HepG2 (cell line): ENCODE measurements around the gene CNBD2. TPM values are rescaled to one million over a fixed set of nuclear protein-coding genes. Genes with fewer than 3 reads are reported as not detected.

ENCODE experiments used
- HDAC2 ChIP-seq: sonication (generic); formaldehyde crosslinking; IDR thresholded peaks from 2 replicates; pipeline ENCODE4 v1.4.0; 2020; ENCODE audit warnings: missing genetic modification reagents
- HNRNPLL ChIP-seq: fragments of 200-400 bp; formaldehyde crosslinking; IDR thresholded peaks from 2 replicates; pipeline ENCODE4 v1.6.1; 2017; ENCODE audit warnings: mild to moderate bottlenecking, low read depth, low read length; ENCODE audit not compliant: poor library complexity, severe bottlenecking
- HOXA3 ChIP-seq: sonication (generic); formaldehyde crosslinking; IDR thresholded peaks from 2 replicates; pipeline ENCODE4 v1.5.0; 2020; ENCODE audit warnings: missing genetic modification reagents
- HOXD1 ChIP-seq: sonication (generic); formaldehyde crosslinking; IDR thresholded peaks from 2 replicates; pipeline ENCODE4 v1.5.0; 2020; ENCODE audit warnings: missing genetic modification reagents
- KDM2A ChIP-seq: sonication (generic); formaldehyde crosslinking; IDR thresholded peaks from 2 replicates; pipeline ENCODE4 v1.4.0; 2020; ENCODE audit warnings: low read depth, missing genetic modification reagents, borderline replicate concordance
- KDM6A ChIP-seq: IDR thresholded peaks from 2 replicates; pipeline ENCODE4 v1.6.1; 2016; ENCODE audit warnings: low read depth
- KLF13 ChIP-seq: sonication (generic); formaldehyde crosslinking; IDR thresholded peaks from 2 replicates; pipeline ENCODE4 v1.4.0; 2020; ENCODE audit warnings: mild to moderate bottlenecking, missing genetic modification reagents
- MIXL1 ChIP-seq: IDR thresholded peaks from 2 replicates; pipeline ENCODE4 v1.6.1; 2016
- MTA1 ChIP-seq: sonication (generic); formaldehyde crosslinking; IDR thresholded peaks from 2 replicates; pipeline ENCODE4 v1.4.0; 2020; ENCODE audit warnings: missing genetic modification reagents, mild to moderate bottlenecking, borderline replicate concordance
- NR2F6 ChIP-seq, 2 experiments: IDR thresholded peaks; 2 replicates each; pipeline ENCODE4 v1.6.1; 2016; ENCODE audit warnings: antibody characterized with exemption in 1 of 2, mild to moderate bottlenecking in 1 of 2
- SAP130 ChIP-seq: IDR thresholded peaks from 2 replicates; pipeline ENCODE4 v1.6.1; 2016; ENCODE audit warnings: low read depth
- SOX13 ChIP-seq, 3 experiments: fragments of 450-650 bp in 1 of 3; sonication (generic) in 1 of 3; formaldehyde crosslinking in 1 of 3; IDR thresholded peaks in 2 of 3; conservative IDR thresholded peaks in 1 of 3; 2 replicates each; pipeline versions ENCODE4 v1.5.0 to v1.6.1; 2016 to 2020; ENCODE audit warnings: antibody characterized with exemption in 1 of 3, mild to moderate bottlenecking in 1 of 3, missing compliant biosample characterization in 1 of 3, missing genetic modification reagents in 1 of 3, moderate library complexity in 1 of 3
- ZFY ChIP-seq: sonication (generic); formaldehyde crosslinking; IDR thresholded peaks from 2 replicates; pipeline ENCODE4 v1.4.0; 2020; ENCODE audit warnings: missing genetic modification reagents
- ZNF232 ChIP-seq: sonication (generic); formaldehyde crosslinking; IDR thresholded peaks from 2 replicates; pipeline ENCODE4 v1.4.0; 2020; ENCODE audit warnings: missing genetic modification reagents, borderline replicate concordance
- ZNF556 ChIP-seq: sonication (generic); formaldehyde crosslinking; IDR thresholded peaks from 2 replicates; pipeline ENCODE4 v1.4.0; 2020; ENCODE audit warnings: mild to moderate bottlenecking, missing genetic modification reagents, borderline replicate concordance
- ZNF644 ChIP-seq: IDR thresholded peaks from 2 replicates; pipeline ENCODE4 v1.6.1; 2016; ENCODE audit warnings: low read depth
- ZSCAN25 ChIP-seq: sonication (generic); formaldehyde crosslinking; IDR thresholded peaks from 2 replicates; pipeline ENCODE4 v1.8.0; 2022; ENCODE audit warnings: mild to moderate bottlenecking, missing genetic modification reagents
- polyA plus RNA-seq, 8 experiments: library from polyadenylated mRNA; depleted of rRNA in 3 of 8; stranded (reverse) in 7 of 8; unstranded in 1 of 8; fragments of >200 nt; fragmentation: Illumina TruSeq in 4 of 8; extraction: Trizol in 4 of 8; gene quantifications; 2 replicates each; pipeline versions ENCODE4 v1.2.1 to v1.2.3, GENCODE V29; 2011 to 2016; ENCODE audit warnings: low read depth in 4 of 8, missing spikeins in 1 of 8, mixed read lengths in 1 of 8; ENCODE audit not compliant: insufficient read depth in 1 of 8
- total RNA-seq, 5 experiments: library from RNA; depleted of rRNA; stranded (reverse); fragments of >200 nt; fragmentation: Illumina TruSeq; extraction: Trizol; gene quantifications; 2 replicates each; pipeline ENCODE4 v1.2.3, GENCODE V29; 2016; ENCODE audit warnings: low read depth in 1 of 5
- TF ChIP-seq, protein P1 (sequence below): sonication (generic); formaldehyde crosslinking; IDR thresholded peaks from 2 replicates; pipeline ENCODE4 v1.9.0; 2021; ENCODE audit warnings: missing genetic modification reagents, borderline replicate concordance
- TF ChIP-seq, protein P2 (sequence below): sonication (generic); formaldehyde crosslinking; IDR thresholded peaks from 2 replicates; pipeline ENCODE4 v1.4.0; 2020; ENCODE audit warnings: missing genetic modification reagents, borderline replicate concordance
- TF ChIP-seq, protein P3 (sequence below): sonication (generic); formaldehyde crosslinking; IDR thresholded peaks from 2 replicates; pipeline ENCODE4 v1.4.0; 2020; ENCODE audit warnings: missing genetic modification reagents

CNBD2 gene
- total and polyA plus RNA-seq, 2 of the 13 experiments (the other 11 are each of a cell fraction or from before 2014, with no cell fraction given) = 12.4 to 22.8 TPM

DNA sequence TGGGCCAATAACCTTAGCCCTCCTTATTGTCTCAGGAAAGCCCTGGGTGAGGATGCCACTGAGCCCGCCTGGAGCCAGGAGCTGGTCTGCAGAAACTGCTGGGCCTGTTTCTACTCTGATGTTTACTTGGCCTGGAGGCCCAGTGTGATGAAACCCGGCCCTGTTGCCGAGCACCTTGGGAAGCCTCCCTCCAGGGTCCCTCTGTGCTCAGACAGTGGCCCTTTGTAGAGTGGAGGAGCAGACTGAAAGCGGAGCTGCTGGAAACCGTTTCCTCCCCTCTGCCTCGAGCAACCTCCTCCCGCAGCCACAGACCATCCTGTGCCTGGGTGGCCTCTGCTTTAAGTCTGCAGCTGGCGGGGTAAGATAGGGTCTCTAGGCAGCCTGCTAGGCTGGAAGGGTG lies 102.1 kb downstream of the CNBD2 start (continued):
- TF ChIP-seq ZNF232 (CRISPR knock-in tag) = no peak
- no peak for TF ChIP-seq KDM6A
- TF ChIP-seq SAP130 = peak; percentile 54
- TF ChIP-seq MIXL1 (CRISPR knock-in tag) = no peak
- TF ChIP-seq, protein P1, sequence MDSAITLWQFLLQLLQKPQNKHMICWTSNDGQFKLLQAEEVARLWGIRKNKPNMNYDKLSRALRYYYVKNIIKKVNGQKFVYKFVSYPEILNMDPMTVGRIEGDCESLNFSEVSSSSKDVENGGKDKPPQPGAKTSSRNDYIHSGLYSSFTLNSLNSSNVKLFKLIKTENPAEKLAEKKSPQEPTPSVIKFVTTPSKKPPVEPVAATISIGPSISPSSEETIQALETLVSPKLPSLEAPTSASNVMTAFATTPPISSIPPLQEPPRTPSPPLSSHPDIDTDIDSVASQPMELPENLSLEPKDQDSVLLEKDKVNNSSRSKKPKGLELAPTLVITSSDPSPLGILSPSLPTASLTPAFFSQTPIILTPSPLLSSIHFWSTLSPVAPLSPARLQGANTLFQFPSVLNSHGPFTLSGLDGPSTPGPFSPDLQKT (CRISPR knock-in tag) = no peak
- peak; percentile 36; the same call in 1 of the 2 replicates for TF ChIP-seq KDM2A (CRISPR knock-in tag)
- no peak for TF ChIP-seq KLF13
- no peak for TF ChIP-seq HNRNPLL
- TF ChIP-seq ZSCAN25 (CRISPR knock-in tag) = 0 out of 2 replicates have a peak, but pooled peaks have one; percentile 59
- TF ChIP-seq, protein P2, sequence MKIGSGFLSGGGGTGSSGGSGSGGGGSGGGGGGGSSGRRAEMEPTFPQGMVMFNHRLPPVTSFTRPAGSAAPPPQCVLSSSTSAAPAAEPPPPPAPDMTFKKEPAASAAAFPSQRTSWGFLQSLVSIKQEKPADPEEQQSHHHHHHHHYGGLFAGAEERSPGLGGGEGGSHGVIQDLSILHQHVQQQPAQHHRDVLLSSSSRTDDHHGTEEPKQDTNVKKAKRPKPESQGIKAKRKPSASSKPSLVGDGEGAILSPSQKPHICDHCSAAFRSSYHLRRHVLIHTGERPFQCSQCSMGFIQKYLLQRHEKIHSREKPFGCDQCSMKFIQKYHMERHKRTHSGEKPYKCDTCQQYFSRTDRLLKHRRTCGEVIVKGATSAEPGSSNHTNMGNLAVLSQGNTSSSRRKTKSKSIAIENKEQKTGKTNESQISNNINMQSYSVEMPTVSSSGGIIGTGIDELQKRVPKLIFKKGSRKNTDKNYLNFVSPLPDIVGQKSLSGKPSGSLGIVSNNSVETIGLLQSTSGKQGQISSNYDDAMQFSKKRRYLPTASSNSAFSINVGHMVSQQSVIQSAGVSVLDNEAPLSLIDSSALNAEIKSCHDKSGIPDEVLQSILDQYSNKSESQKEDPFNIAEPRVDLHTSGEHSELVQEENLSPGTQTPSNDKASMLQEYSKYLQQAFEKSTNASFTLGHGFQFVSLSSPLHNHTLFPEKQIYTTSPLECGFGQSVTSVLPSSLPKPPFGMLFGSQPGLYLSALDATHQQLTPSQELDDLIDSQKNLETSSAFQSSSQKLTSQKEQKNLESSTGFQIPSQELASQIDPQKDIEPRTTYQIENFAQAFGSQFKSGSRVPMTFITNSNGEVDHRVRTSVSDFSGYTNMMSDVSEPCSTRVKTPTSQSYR (CRISPR knock-in tag) = peak; percentile 12; the same call in 1 of the 2 replicates
- peak; percentile 47; the same call in 1 of the 2 replicates for TF ChIP-seq ZNF644 (CRISPR knock-in tag)
- peak; percentile 84 for TF ChIP-seq ZFY (CRISPR knock-in tag)
- TF ChIP-seq HDAC2 (CRISPR knock-in tag) = peak; percentile 63; the same call in 1 of the 2 replicates
- TF ChIP-seq ZNF556 = peak; percentile 50; the same call in 1 of the 2 replicates
- TF ChIP-seq SOX13 (IDR thresholded peaks at IDR 0.05) = no peak
- peak in 1 of 2 experiments; percentile 55; a peak in 2 of 4 replicates for TF ChIP-seq SOX13 (CRISPR knock-in tag; conservative IDR thresholded peaks at IDR 0.05 in 1 of 2, IDR thresholded peaks at IDR 0.05 in 1 of 2)
- peak; percentile 64; the same call in 1 of the 2 replicates for TF ChIP-seq HOXA3
- TF ChIP-seq MTA1 (CRISPR knock-in tag) = peak; percentile 82; the same call in 1 of the 2 replicates
- no peak for TF ChIP-seq HOXD1 (CRISPR knock-in tag)
- TF ChIP-seq, protein P3, sequence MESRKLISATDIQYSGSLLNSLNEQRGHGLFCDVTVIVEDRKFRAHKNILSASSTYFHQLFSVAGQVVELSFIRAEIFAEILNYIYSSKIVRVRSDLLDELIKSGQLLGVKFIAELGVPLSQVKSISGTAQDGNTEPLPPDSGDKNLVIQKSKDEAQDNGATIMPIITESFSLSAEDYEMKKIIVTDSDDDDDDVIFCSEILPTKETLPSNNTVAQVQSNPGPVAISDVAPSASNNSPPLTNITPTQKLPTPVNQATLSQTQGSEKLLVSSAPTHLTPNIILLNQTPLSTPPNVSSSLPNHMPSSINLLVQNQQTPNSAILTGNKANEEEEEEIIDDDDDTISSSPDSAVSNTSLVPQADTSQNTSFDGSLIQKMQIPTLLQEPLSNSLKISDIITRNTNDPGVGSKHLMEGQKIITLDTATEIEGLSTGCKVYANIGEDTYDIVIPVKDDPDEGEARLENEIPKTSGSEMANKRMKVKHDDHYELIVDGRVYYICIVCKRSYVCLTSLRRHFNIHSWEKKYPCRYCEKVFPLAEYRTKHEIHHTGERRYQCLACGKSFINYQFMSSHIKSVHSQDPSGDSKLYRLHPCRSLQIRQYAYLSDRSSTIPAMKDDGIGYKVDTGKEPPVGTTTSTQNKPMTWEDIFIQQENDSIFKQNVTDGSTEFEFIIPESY (CRISPR knock-in tag) = peak; percentile 42; the same call in 1 of the 2 replicates
- TF ChIP-seq NR2F6 (IDR thresholded peaks at IDR 0.05) = no peak
- peak; percentile 43; the same call in 1 of the 2 replicates for TF ChIP-seq NR2F6 (CRISPR knock-in tag; IDR thresholded peaks at IDR 0.05)
